Measurements from ENCODE around the gene MAP3K1.

Gene MAP3K1

GRCh38 chr5:56839062-56839461 lies 23.7 kb downstream of the MAP3K1 start:
- TF ChIP-seq CTCF (IDR thresholded peaks at IDR 0.05; ENCODE audit: borderline replicate concordance, control extremely low read depth, extremely low read depth, insufficient read depth, missing control alignments) = no peak
- no peak for DNase-seq (ENCODE audit: low spot score)
- in situ Hi-C loops (cut with MboI; ENCODE audit: low sequenced_read_pairs, unreplicated experiment) = no loop called here

- DNase-seq (ENCODE audit: low spot score) = no peak
- TF ChIP-seq CTCF (IDR thresholded peaks at IDR 0.05; ENCODE audit: borderline replicate concordance, control extremely low read depth, extremely low read depth, insufficient read depth, missing control alignments) = no peak
- in situ Hi-C loops (cut with MboI; ENCODE audit: low sequenced_read_pairs, unreplicated experiment) = loop anchor here (10.0 kb wide), 1 partner anchor 566 kb away; no protein-coding TSS in a partner anchor
Measured at GRCh38 chr5:56840597-56840996, 25.2 kb downstream of the MAP3K1 start.

- TF ChIP-seq CTCF (IDR thresholded peaks at IDR 0.05; ENCODE audit: borderline replicate concordance, control extremely low read depth, extremely low read depth, insufficient read depth, missing control alignments) = no peak
- in situ Hi-C loops (cut with MboI; ENCODE audit: low sequenced_read_pairs, unreplicated experiment) = loop anchor here (10.0 kb wide), 1 partner anchor 570 kb away; no protein-coding TSS in a partner anchor
- DNase-seq (ENCODE audit: low spot score) = no peak
Measured at GRCh38 chr5:56845277-56845676, 29.9 kb downstream of the MAP3K1 start.

- DNase-seq (ENCODE audit: low spot score) = no peak
- in situ Hi-C loops (cut with MboI; ENCODE audit: low sequenced_read_pairs, unreplicated experiment) = loop anchor here (10.0 kb wide), 1 partner anchor 571 kb away; no protein-coding TSS in a partner anchor
- no peak for TF ChIP-seq CTCF (IDR thresholded peaks at IDR 0.05; ENCODE audit: borderline replicate concordance, control extremely low read depth, extremely low read depth, insufficient read depth, missing control alignments)
Measured at GRCh38 chr5:56845904-56846480, 30.6 kb downstream of the MAP3K1 start.

DNA sequence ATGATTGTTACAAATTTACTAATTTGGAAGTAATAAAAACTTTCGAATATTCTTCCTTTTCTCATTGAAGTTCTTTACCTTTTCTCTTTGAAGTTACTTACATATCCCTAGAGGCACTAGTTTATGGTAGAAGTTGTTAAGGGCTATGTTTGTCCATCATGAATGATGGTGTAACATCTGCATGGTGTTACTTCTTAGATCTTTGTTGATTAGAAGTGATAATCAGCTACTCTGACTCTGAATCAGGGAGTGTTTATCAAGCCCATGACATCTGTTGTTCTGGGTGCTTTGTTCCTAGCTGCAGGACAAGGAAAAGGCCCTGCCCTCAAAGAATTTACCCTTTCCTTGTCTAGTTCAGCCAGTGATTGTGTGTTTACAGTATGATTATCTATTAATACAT lies 32.9 kb downstream of the MAP3K1 start:
- TF ChIP-seq CTCF (IDR thresholded peaks at IDR 0.05; ENCODE audit: borderline replicate concordance, control extremely low read depth, extremely low read depth, insufficient read depth, missing control alignments) = no peak
- in situ Hi-C loops (cut with MboI; ENCODE audit: low sequenced_read_pairs, unreplicated experiment) = loop anchor here (10.0 kb wide), 1 partner anchor 573 kb away; no protein-coding TSS in a partner anchor
- DNase-seq (ENCODE audit: low spot score) = no peak

GRCh38 chr5:56849671-56850070 lies 34.3 kb downstream of the MAP3K1 start:
- no peak for TF ChIP-seq CTCF (IDR thresholded peaks at IDR 0.05; ENCODE audit: borderline replicate concordance, control extremely low read depth, extremely low read depth, insufficient read depth, missing control alignments)
- in situ Hi-C loops (cut with MboI; ENCODE audit: low sequenced_read_pairs, unreplicated experiment) = loop anchor here (10.0 kb wide), 1 partner anchor 575 kb away; no protein-coding TSS in a partner anchor
- DNase-seq (ENCODE audit: low spot score) = no peak

Measured in GM13976 (cell line).